Activated T-cell treated with anti-CD3 and anti-CD28 coated beads for 24 hours (primary cell): ENCODE measurements around the gene FICD.
A peak's percentile ranks its signal among the peaks of the same experiment; 100 is the strongest.
"Not testable (repeated sequence)": the region's sequence is repeated elsewhere in the genome, so short reads cannot be mapped to it uniquely, and the experiment has no call there.

Experiments used
- DNase-seq: peaks from one replicate; pipeline ENCODE4 v3.0.0-alpha.2; 2020; ENCODE audit warnings: low read depth

FICD gene

GRCh38 chr12:108514973-108515814, at the start of gene FICD:
TSS of gene FICD (plus strand) at chr12:108515277. CDS start at chr12:108516973, 1,696 bp downstream.
- DNase-seq, result peak; percentile 100

- DNase-seq, result no peak
Measured at GRCh38 chr12:108465417-108465816, 49.7 kb upstream of the FICD start.

GRCh38 chr12:108468196-108468968, 46.7 kb upstream of the FICD start:
- no peak for DNase-seq

GRCh38 chr12:108473400-108474055, 41.5 kb upstream of the FICD start:
- no peak for DNase-seq

- DNase-seq, result no peak
Measured at GRCh38 chr12:108475396-108475795, 39.7 kb upstream of the FICD start.

- no peak for DNase-seq
Measured at GRCh38 chr12:108477055-108477880, 37.8 kb upstream of the FICD start.

GRCh38 chr12:108477881-108478259, 37.2 kb upstream of the FICD start:
- no peak for DNase-seq

GRCh38 chr12:108478611-108479206, 36.4 kb upstream of the FICD start:
- DNase-seq, result no peak

GRCh38 chr12:108479364-108480070, 35.6 kb upstream of the FICD start:
- DNase-seq, result no peak

- no peak for DNase-seq
Measured at GRCh38 chr12:108482717-108483212, 32.3 kb upstream of the FICD start.

GRCh38 chr12:108483213-108484059, 31.6 kb upstream of the FICD start:
- DNase-seq, result no peak

- DNase-seq, result no peak
Measured at GRCh38 chr12:108484431-108484830, 30.6 kb upstream of the FICD start.

GRCh38 chr12:108484845-108485244, 30.2 kb upstream of the FICD start:
- DNase-seq, result no peak

- not testable (repeated sequence) for DNase-seq
Measured at GRCh38 chr12:108485371-108485770, 29.7 kb upstream of the FICD start.

GRCh38 chr12:108487029-108487428, 28.0 kb upstream of the FICD start:
- DNase-seq, result not testable (repeated sequence)

- DNase-seq, result no peak
Measured at GRCh38 chr12:108491256-108491655, 23.8 kb upstream of the FICD start.

- no peak for DNase-seq
Measured at GRCh38 chr12:108495054-108495453, 20.0 kb upstream of the FICD start.

GRCh38 chr12:108495823-108496579, 19.1 kb upstream of the FICD start:
- no peak for DNase-seq

- DNase-seq, result no peak
Measured at GRCh38 chr12:108498136-108498535, 16.9 kb upstream of the FICD start.
